H1 (cell line): Measurements from ENCODE around the gene TMEM145. TPM values are rescaled to one million over a fixed set of nuclear protein-coding genes. Genes with fewer than 3 reads are reported as not detected.

ENCODE experiments used
- CTCF ChIA-PET: fragments of 300-600 bp; sonication (Branson Sonifier 250); formaldehyde crosslinking; loops from one replicate; lab custom pipeline; 2021; ENCODE audit not compliant: partially characterized antibody; lab: Charles Lee
- POLR2A ChIA-PET: fragments of 300-600 bp; sonication (Branson Sonifier 250); formaldehyde crosslinking; loops from one replicate; lab custom pipeline; 2021; ENCODE audit warnings: inconsistent platforms; ENCODE audit not compliant: partially characterized antibody; lab: Charles Lee
- DNase-seq, 2 experiments: peaks; one replicate each; pipeline versions ENCODE4 v3.0.0 to v3.0.0-alpha.2; 2010 to 2022; ENCODE audit warnings: low spot score in 2 of 2, low read depth in 1 of 2, mixed read lengths in 1 of 2
- FAIRE-seq: peaks from 2 replicates; lab custom pipeline; 2011; peaks lifted over from hg19 to GRCh38; lab: Jason Lieb, UNC
- H2AFZ ChIP-seq: 2 replicates; pipeline ENCODE4 v1.8.1; 2012; ENCODE audit warnings: low read length, inconsistent platforms
- H2AK5ac ChIP-seq: 2 replicates; pipeline ENCODE4 v1.6.1; 2013; ENCODE audit warnings: low read depth, low read length
- H2BK120ac ChIP-seq: replicated peaks from 2 replicates; pipeline ENCODE3; 2013; ENCODE audit warnings: low read depth, low read length, inconsistent platforms
- H2BK12ac ChIP-seq: 2 replicates; pipeline ENCODE4 v1.6.1; 2013; ENCODE audit warnings: low read depth, low read length
- H2BK15ac ChIP-seq: 2 replicates; pipeline ENCODE4 v1.6.1; 2013; ENCODE audit warnings: low read length
- H2BK20ac ChIP-seq: 2 replicates; pipeline ENCODE4 v1.6.1; 2013; ENCODE audit warnings: low read length
- H2BK5ac ChIP-seq: 2 replicates; pipeline ENCODE4 v1.6.1; 2013; ENCODE audit warnings: low read depth, low read length
- H3K14ac ChIP-seq: 2 replicates; pipeline ENCODE4 v1.6.1; 2013; ENCODE audit warnings: inconsistent platforms; ENCODE audit not compliant: insufficient read length
- H3K18ac ChIP-seq: 2 replicates; pipeline ENCODE4 v1.6.1; 2013; ENCODE audit warnings: low read length; ENCODE audit errors: extremely low read depth
- H3K23ac ChIP-seq: 2 replicates; pipeline ENCODE4 v1.6.1; 2013; ENCODE audit warnings: inconsistent platforms; ENCODE audit not compliant: insufficient read length
- H3K23me2 ChIP-seq: 2 replicates; pipeline ENCODE4 v1.6.1; 2013; ENCODE audit warnings: low read depth, low read length
- H3K27ac ChIP-seq: 2 replicates; pipeline ENCODE4 v1.6.1; 2011; ENCODE audit warnings: low read depth, low read length, inconsistent platforms
- H3K27me3 ChIP-seq, 4 experiments: replicated peaks in 1 of 4; 1 replicate in 1 of 4; 2 replicates in 3 of 4; pipeline versions ENCODE4 v1.6.1 to v1.8.1; 2011 to 2013; ENCODE audit warnings: low read length in 3 of 4, mild to moderate bottlenecking in 3 of 4, inconsistent platforms in 2 of 4, mixed read lengths in 2 of 4, moderate library complexity in 1 of 4; ENCODE audit not compliant: control insufficient read depth in 3 of 4, insufficient read depth in 3 of 4; ENCODE audit errors: extremely low read depth in 1 of 4
- H3K36me3 ChIP-seq, 4 experiments: 2 replicates each; pipeline versions ENCODE4 v1.6.1 to v1.8.1; 2011 to 2013; ENCODE audit warnings: mild to moderate bottlenecking in 4 of 4, low read length in 3 of 4, moderate library complexity in 2 of 4, control low read depth in 1 of 4, inconsistent platforms in 1 of 4; ENCODE audit not compliant: insufficient read depth in 4 of 4, control insufficient read depth in 2 of 4
- H3K4ac ChIP-seq: replicated peaks from 2 replicates; pipeline ENCODE3; 2013; ENCODE audit warnings: low read length, low read depth, mixed read lengths, inconsistent platforms; ENCODE audit not compliant: insufficient read length
- H3K4me1 ChIP-seq, 4 experiments: replicated peaks in 1 of 4; 1 replicate in 1 of 4; 2 replicates in 3 of 4; pipeline versions ENCODE4 v1.6.1 to v1.8.1; 2011 to 2013; ENCODE audit warnings: low read length in 3 of 4, inconsistent platforms in 2 of 4, mixed read lengths in 1 of 4; ENCODE audit not compliant: insufficient read depth in 4 of 4, control insufficient read depth in 3 of 4
- H3K4me2 ChIP-seq, 2 experiments: 2 replicates each; pipeline versions ENCODE4 v1.6.1 to v1.8.1; 2011 to 2013; ENCODE audit warnings: low read depth in 2 of 2, low read length in 2 of 2, control low read depth in 1 of 2, inconsistent platforms in 1 of 2, mild to moderate bottlenecking in 1 of 2; ENCODE audit not compliant: insufficient read depth in 1 of 2
- H3K4me3 ChIP-seq, 4 experiments: fragments of 200-600, 300-600 bp in 1 of 4; sonication (generic), shearing (Covaris generic), sonication (Bioruptor Twin) in 1 of 4; 2 replicates each; pipeline versions ENCODE4 v1.5.1 to v1.8.1; 2011 to 2016; ENCODE audit warnings: low read length in 4 of 4, low read depth in 3 of 4, control low read depth in 2 of 4, inconsistent platforms in 2 of 4, mild to moderate bottlenecking in 2 of 4, mixed read lengths in 1 of 4, moderate library complexity in 1 of 4; ENCODE audit not compliant: insufficient read depth in 2 of 4; ENCODE audit errors: extremely low read depth in 1 of 4
- H3K56ac ChIP-seq: replicated peaks from 2 replicates; pipeline ENCODE3; 2013; ENCODE audit warnings: low read depth, mild to moderate bottlenecking, mixed read lengths, low read length, inconsistent platforms; ENCODE audit not compliant: insufficient read length
- H3K79me1 ChIP-seq: 2 replicates; pipeline ENCODE4 v1.6.1; 2013; ENCODE audit warnings: low read depth, low read length, control low read depth
- H3K79me2 ChIP-seq, 2 experiments: 2 replicates each; pipeline versions ENCODE4 v1.6.1 to v1.8.1; 2012 to 2013; ENCODE audit warnings: low read length in 2 of 2, mild to moderate bottlenecking in 2 of 2, inconsistent platforms in 1 of 2; ENCODE audit not compliant: insufficient read depth in 2 of 2, control insufficient read depth in 1 of 2
- H3K9ac ChIP-seq, 4 experiments: replicated peaks in 1 of 4; 1 replicate in 1 of 4; 2 replicates in 3 of 4; pipeline versions ENCODE4 v1.6.1 to v1.8.1; 2011 to 2013; ENCODE audit warnings: low read depth in 3 of 4, low read length in 3 of 4, control low read depth in 2 of 4, mild to moderate bottlenecking in 2 of 4, moderate library complexity in 2 of 4, inconsistent platforms in 1 of 4; ENCODE audit errors: extremely low read depth in 1 of 4
- H3K9me3 ChIP-seq, 2 experiments: 2 replicates each; pipeline versions ENCODE4 v1.6.1 to v1.8.1; 2012 to 2013; ENCODE audit warnings: mild to moderate bottlenecking in 2 of 2, moderate library complexity in 2 of 2, control low read depth in 1 of 2, inconsistent platforms in 1 of 2, low read depth in 1 of 2, low read length in 1 of 2, mixed read lengths in 1 of 2; ENCODE audit not compliant: insufficient read depth in 2 of 2
- H4K20me1 ChIP-seq, 2 experiments: replicated peaks in 1 of 2; 2 replicates each; pipeline versions ENCODE3 to v1.8.1; 2011 to 2013; ENCODE audit warnings: inconsistent platforms in 2 of 2, low read length in 2 of 2, mild to moderate bottlenecking in 1 of 2; ENCODE audit not compliant: insufficient read depth in 2 of 2, control insufficient read depth in 1 of 2
- H4K5ac ChIP-seq: 2 replicates; pipeline ENCODE4 v1.6.1; 2013; ENCODE audit warnings: low read length, low read depth, mixed read lengths, inconsistent platforms; ENCODE audit not compliant: insufficient read length
- H4K8ac ChIP-seq: 2 replicates; pipeline ENCODE4 v1.8.0; 2013; ENCODE audit warnings: mild to moderate bottlenecking, moderate library complexity, low read length, inconsistent platforms; ENCODE audit not compliant: insufficient read depth; ENCODE audit errors: extremely low read depth
- H4K91ac ChIP-seq: replicated peaks from 2 replicates; pipeline ENCODE3; 2013; ENCODE audit warnings: low read length, mixed read lengths, inconsistent platforms; ENCODE audit not compliant: insufficient read length
- ATF2 ChIP-seq: IDR thresholded peaks from 2 replicates; pipeline ENCODE4 v1.6.1; 2012; ENCODE audit warnings: low read length, inconsistent platforms
- BACH1 ChIP-seq: IDR thresholded peaks from 2 replicates; pipeline ENCODE4 v1.6.1; 2012; ENCODE audit warnings: low read length, improper control_type of control experiment
- CTBP2 ChIP-seq: IDR thresholded peaks from 2 replicates; pipeline ENCODE4 v1.7.0; 2011; ENCODE audit warnings: borderline replicate concordance, mild to moderate bottlenecking, moderate library complexity, mixed read lengths, low read length; ENCODE audit not compliant: insufficient read depth, insufficient read length
- JUN ChIP-seq: IDR thresholded peaks from 2 replicates; pipeline ENCODE4 v1.6.1; 2011; ENCODE audit warnings: low read depth, mild to moderate bottlenecking, improper control_type of control experiment, low read length
- NANOG ChIP-seq: IDR thresholded peaks from 2 replicates; pipeline ENCODE4 v1.6.1; 2011; ENCODE audit warnings: low read length, low read depth, mild to moderate bottlenecking, inconsistent platforms; ENCODE audit not compliant: insufficient read depth, poor library complexity, severe bottlenecking
- RFX5 ChIP-seq: IDR thresholded peaks from 2 replicates; pipeline ENCODE4 v1.6.1; 2011; ENCODE audit warnings: low read depth, low read length, improper control_type of control experiment, borderline replicate concordance
- RNF2 ChIP-seq: fragments of 200-900, 300-1000 bp; sonication (generic); IDR thresholded peaks from 2 replicates; pipeline ENCODE4 v1.7.1; 2016; ENCODE audit warnings: borderline replicate concordance, low read depth, mild to moderate bottlenecking, antibody characterized with exemption, low read length; ENCODE audit not compliant: poor library complexity, severe bottlenecking; ENCODE audit errors: missing control alignments
- RXRA ChIP-seq: IDR thresholded peaks from 2 replicates; pipeline ENCODE4 v1.6.1; 2011; ENCODE audit warnings: low read depth, mild to moderate bottlenecking, low read length, moderate library complexity; ENCODE audit not compliant: insufficient read depth
- SAP30 ChIP-seq: fragments of 300-600 bp; sonication (generic); IDR thresholded peaks from 2 replicates; pipeline ENCODE4 v1.7.1; 2012; ENCODE audit warnings: low read length, moderate library complexity, mild to moderate bottlenecking, inconsistent platforms; ENCODE audit not compliant: insufficient read depth, insufficient replicate concordance
- SIRT6 ChIP-seq: IDR thresholded peaks from one replicate; pipeline ENCODE4 v1.7.1; 2012; ENCODE audit warnings: low read length, inconsistent platforms
- SUZ12 ChIP-seq: fragments of 200-600 bp; sonication (generic); IDR thresholded peaks from 2 replicates; pipeline ENCODE4 v1.6.1; 2012; ENCODE audit warnings: mild to moderate bottlenecking, inconsistent platforms, low read length, moderate library complexity, mixed read lengths
- WGBS, 2 experiments: shearing (Covaris generic) in 1 of 2; methylation state at CpG; one replicate each; pipeline versions ENCODE4 v1.1.6 to v1.1.7; 2013 to 2015; ENCODE audit warnings: low lambda C conversion rate in 2 of 2, mixed read lengths in 2 of 2, inconsistent platforms in 1 of 2, low coverage in 1 of 2, missing lambda C conversion rate in 1 of 2; ENCODE audit not compliant: insufficient replicate concordance in 2 of 2, insufficient coverage in 1 of 2, insufficient read length in 1 of 2; ENCODE audit errors: extremely low coverage in 1 of 2, missing lambda C conversion rate in 1 of 2; 5-methylcytosine and 5-hydroxymethylcytosine counted together
- polyA plus RNA-seq, 7 experiments: library from polyadenylated mRNA; depleted of rRNA in 3 of 7; stranded (reverse) in 5 of 7; unstranded in 2 of 7; fragments of >200 nt in 5 of 7; fragments of 200-250 nt in 2 of 7; gene quantifications; 1 replicate in 5 of 7; 2 replicates in 1 of 7; 4 replicates in 1 of 7; pipeline versions ENCODE4 v1.2.1 to v1.2.3, GENCODE V29; 2011 to 2013; ENCODE audit warnings: missing spikeins in 2 of 7, mixed read lengths in 2 of 7
- total RNA-seq: library from RNA; stranded (reverse); fragmentation: NEBNext Ultra II Directional; extraction: Animal tissue kit (Norgen Biotek cat#: 25700); gene quantifications from 2 replicates; pipeline ENCODE4 v1.2.1, GENCODE V29; 2021

TMEM145 gene
- total and polyA plus RNA-seq, 2 of the 8 experiments (the other 6 are each of a cell fraction or from before 2014, with no cell fraction given): 2.3 to 4.7 TPM

GRCh38 chr19:42328106-42328505 lies 15.0 kb downstream of the TMEM145 start:
- no peak overlapping the region for H3K4me2 ChIP-seq
- no peak overlapping the region for H2BK20ac ChIP-seq
- no peak overlapping the region for H3K23ac ChIP-seq
- no peaks in the 10 kb centered on the region for H3K9me3 ChIP-seq
- ChIA-PET POLR2A (interaction anchor here (0.6 to 0.9 kb wide), 2 partner anchors 72 to 886 kb away, joined by 3 read pairs; no protein-coding TSS in a partner anchor), CTCF (interaction anchor here (0.6 to 8.8 kb wide), 11 partner anchors 9 to 127 kb away, joined by 3 to 90 read pairs (median 4); no protein-coding TSS in a partner anchor)
- no peak overlapping the region for H4K8ac ChIP-seq
- H3K4me3 ChIP-seq: no peak overlapping the region
- H3K14ac ChIP-seq: no peak overlapping the region
- H3K9ac ChIP-seq: no peak overlapping the region
- no peak overlapping the region for H3K18ac ChIP-seq
- H3K4me1 ChIP-seq: peaks cover 0 to 4% (median 1%) of the 10 kb centered on the region in 4 experiments; a peak in 3 of 7 replicates
- H3K27me3 ChIP-seq: peaks cover 0 to 12% (median 5%) of the 10 kb centered on the region in 4 experiments; a peak in 5 of 7 replicates
- no peaks in the 10 kb centered on the region for H3K36me3 ChIP-seq
- no peak for FAIRE-seq
- H3K27ac ChIP-seq: no peak overlapping the region
- no peak for DNase-seq
- no peak overlapping the region for H3K56ac ChIP-seq
- H3K79me1 ChIP-seq: peaks cover 8% of the 10 kb centered on the region; the same call in 1 of the 2 replicates
- no peak overlapping the region for H2AK5ac ChIP-seq
- H3K23me2 ChIP-seq: peaks cover 13% of the 10 kb centered on the region; the same call in 1 of the 2 replicates
- peaks cover 0 to 10% of the 10 kb centered on the region in 2 experiments for H4K20me1 ChIP-seq
- no peak overlapping the region for H2BK120ac ChIP-seq
- 89% methylated on average over 1 of the region's 1 CpG; no CpG with 5 or more reads in 1 of the 2 experiments for WGBS, 2 experiments
- no peak overlapping the region for H2BK12ac ChIP-seq
- no peak overlapping the region for H4K91ac ChIP-seq
- H3K79me2 ChIP-seq: peaks cover 0 to 16% of the 10 kb centered on the region in 2 experiments; a peak in 1 of 4 replicates
- H3K4ac ChIP-seq: no peak overlapping the region
- H4K5ac ChIP-seq: no peak overlapping the region
- H2BK5ac ChIP-seq: no peak overlapping the region
- H2BK15ac ChIP-seq: no peak overlapping the region
- H2AFZ ChIP-seq: no peak overlapping the region
- TF ChIP-seq RXRA: no peak
- no peak for TF ChIP-seq NANOG
- no peak for TF ChIP-seq BACH1
- TF ChIP-seq SIRT6: no peak
- no peak for TF ChIP-seq SUZ12
- TF ChIP-seq SAP30: no peak
- no peak for TF ChIP-seq CTBP2
- TF ChIP-seq RFX5: no peak
- TF ChIP-seq JUN: no peak
- TF ChIP-seq RNF2: no peak
- no peak for TF ChIP-seq ATF2
